Measurements from ENCODE around the gene CD74.
"Not testable (repeated sequence)": the region's sequence is repeated elsewhere in the genome, so short reads cannot be mapped to it uniquely, and the experiment has no call there.

Gene CD74

GRCh38 chr5:150413902-150414790 lies 1.4 kb upstream of the CD74 start:
- not testable (repeated sequence) for H3K4me3 ChIP-seq (ENCODE audit: low read length); DNase-seq (ENCODE audit: low read depth, low spot score)

- H3K4me3 ChIP-seq (ENCODE audit: low read length) = no peak overlapping the region
- no peak for DNase-seq (ENCODE audit: low read depth, low spot score)
Measured at GRCh38 chr5:150413176-150413901, 629 bp upstream of the CD74 start.

DNA sequence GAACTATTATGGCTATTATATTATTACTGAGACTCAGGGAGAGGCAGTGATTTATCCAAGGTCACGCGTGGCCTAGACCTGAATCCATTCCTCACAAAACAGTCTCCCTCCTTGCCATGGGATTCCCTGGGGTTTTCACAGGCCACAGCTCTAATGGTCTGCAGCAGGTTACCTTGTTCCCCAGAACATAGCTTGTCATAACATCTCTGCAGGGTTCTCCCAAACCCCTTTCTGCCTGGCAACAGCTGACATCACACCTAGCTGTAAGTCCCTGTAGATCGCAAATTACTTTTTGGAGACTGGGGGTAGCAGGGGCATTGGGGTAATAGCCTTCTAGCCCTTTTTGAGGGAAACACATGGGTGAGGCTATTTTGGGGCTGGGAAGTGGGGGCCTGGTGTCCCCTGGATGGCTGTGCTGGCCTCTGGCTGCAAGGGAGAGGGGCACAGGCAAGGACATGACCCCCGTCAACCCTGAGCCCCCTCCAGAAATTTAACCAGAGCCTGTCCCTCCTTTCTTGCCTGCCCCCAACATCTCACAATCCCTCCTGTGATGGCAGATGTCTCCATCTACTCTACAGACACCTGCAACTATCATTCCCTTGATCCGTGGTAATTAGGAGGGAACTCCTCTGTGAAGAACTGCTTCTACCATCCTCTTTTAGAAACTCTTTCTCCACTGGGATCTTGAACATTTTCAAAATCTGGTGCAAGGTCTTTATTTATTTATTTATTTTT lies 1.3 kb downstream of the CD74 start:
- H3K4me3 ChIP-seq (ENCODE audit: low read length) = no peak overlapping the region
- DNase-seq (ENCODE audit: low read depth, low spot score) = no peak

GRCh38 chr5:150410524-150411244 lies 2.0 kb downstream of the CD74 start:
- H3K4me3 ChIP-seq (ENCODE audit: low read length) = no peak overlapping the region
- peak; percentile 57 for DNase-seq (ENCODE audit: low read depth, low spot score)

DNA sequence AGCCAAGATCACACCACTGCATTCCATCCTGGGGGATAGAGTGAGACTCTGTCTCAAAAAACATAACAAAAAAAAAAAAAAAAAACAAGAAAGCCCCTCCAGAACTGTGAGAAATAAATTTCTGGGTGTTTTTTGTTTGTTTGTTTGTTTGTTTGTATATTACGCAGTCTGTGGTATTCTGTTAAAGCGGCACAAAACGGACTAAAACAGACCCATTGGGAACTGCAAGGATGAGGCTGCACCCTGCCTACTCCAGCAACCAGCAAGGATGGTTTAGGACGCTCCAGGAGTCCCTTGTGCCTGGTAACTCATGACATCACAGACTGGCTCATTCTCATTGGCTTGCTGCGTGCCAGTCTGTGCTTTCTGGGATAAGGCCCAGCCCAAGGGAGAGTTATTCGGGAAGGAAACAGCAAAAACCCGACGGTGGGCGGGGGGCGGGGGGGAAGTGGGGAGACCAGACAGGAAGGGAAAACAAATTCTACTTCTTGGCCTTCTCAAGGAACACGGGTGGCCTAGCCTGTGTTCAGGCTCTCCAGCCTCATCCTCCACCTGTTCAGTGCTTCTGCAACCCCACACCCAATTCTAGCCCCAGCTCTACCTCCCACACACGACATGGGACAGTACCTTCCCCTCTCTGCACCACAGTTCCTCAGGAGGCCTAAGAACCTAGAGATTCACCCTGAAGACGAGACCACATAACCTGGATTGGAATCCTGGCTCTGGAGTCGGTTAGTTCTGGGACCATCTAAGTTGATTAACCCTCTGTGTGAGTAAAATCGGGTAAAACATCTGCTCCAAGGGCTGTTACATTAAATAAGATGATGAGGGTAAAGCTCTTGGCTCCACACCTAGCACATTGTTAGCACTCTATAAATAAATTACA lies 2.8 kb downstream of the CD74 start:
- DNase-seq (ENCODE audit: low read depth, low spot score) = peak; percentile 56
- H3K4me3 ChIP-seq (ENCODE audit: low read length) = no peak overlapping the region

DNA sequence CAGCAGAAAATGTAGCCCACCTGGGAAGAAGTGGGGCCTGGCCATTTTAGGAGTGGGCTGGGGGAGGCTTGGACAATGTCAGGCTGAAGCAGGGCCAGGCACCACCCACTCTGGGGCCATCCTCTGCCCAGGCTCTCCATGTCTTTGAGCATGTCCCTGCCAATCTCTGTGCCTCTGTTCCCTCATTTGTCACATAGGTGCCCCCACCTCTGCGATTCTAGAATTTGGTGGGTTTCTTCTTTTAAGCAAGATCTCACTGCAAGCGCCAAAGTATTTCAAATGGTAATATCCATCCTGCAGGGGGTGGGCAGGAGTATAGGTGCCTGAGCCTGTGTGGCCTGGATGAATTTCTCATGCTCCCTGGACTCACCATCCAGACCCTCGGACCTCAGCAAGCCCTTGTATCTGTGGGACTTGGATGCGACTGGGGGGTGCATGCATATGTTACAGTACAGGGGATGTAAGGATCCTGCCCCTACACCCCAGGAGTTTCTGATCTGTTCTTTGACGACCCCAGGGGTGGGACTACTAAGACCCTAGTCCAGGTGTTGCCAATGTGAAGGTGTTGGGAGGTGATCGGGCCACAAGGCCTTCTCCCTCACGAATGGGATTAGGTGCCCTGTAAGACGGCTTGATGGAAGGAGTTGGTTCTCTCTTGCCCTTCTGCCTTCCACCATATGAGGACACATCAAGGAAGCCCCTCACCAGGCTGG lies 4.3 kb downstream of the CD74 start:
- no peak overlapping the region for H3K4me3 ChIP-seq (ENCODE audit: low read length)
- no peak for DNase-seq (ENCODE audit: low read depth, low spot score)

- no peak overlapping the region for H3K4me3 ChIP-seq (ENCODE audit: low read length)
- DNase-seq (ENCODE audit: low read depth, low spot score) = no peak
Measured at GRCh38 chr5:150407096-150407720, 5.5 kb downstream of the CD74 start.

GRCh38 chr5:150406723-150407095 lies 6.0 kb downstream of the CD74 start:
- no peak overlapping the region for H3K4me3 ChIP-seq (ENCODE audit: low read length)
- DNase-seq (ENCODE audit: low read depth, low spot score) = no peak

GRCh38 chr5:150406103-150406722 lies 6.5 kb downstream of the CD74 start:
- DNase-seq (ENCODE audit: low read depth, low spot score) = no peak

GRCh38 chr5:150404941-150405816 lies 7.5 kb downstream of the CD74 start:
- no peak overlapping the region for H3K4me3 ChIP-seq (ENCODE audit: low read length)
- DNase-seq (ENCODE audit: low read depth, low spot score) = no peak

More at GRCh38 chr5:150406103-150406722, 6.5 kb downstream of the CD74 start:
- no peak overlapping the region for H3K4me3 ChIP-seq (ENCODE audit: low read length)

- no peak for DNase-seq (ENCODE audit: low read depth, low spot score)
Measured at GRCh38 chr5:150404535-150404934, 8.2 kb downstream of the CD74 start.

GRCh38 chr5:150404121-150404520 lies 8.6 kb downstream of the CD74 start:
- DNase-seq (ENCODE audit: low read depth, low spot score) = no peak

More at GRCh38 chr5:150404535-150404934, 8.2 kb downstream of the CD74 start:
- no peak overlapping the region for H3K4me3 ChIP-seq (ENCODE audit: low read length)

GRCh38 chr5:150402901-150403342 lies 9.8 kb downstream of the CD74 start:
- no peak for DNase-seq (ENCODE audit: low read depth, low spot score)
- H3K4me3 ChIP-seq (ENCODE audit: low read length) = no peak overlapping the region

More at GRCh38 chr5:150404121-150404520, 8.6 kb downstream of the CD74 start:
- no peak overlapping the region for H3K4me3 ChIP-seq (ENCODE audit: low read length)

DNA sequence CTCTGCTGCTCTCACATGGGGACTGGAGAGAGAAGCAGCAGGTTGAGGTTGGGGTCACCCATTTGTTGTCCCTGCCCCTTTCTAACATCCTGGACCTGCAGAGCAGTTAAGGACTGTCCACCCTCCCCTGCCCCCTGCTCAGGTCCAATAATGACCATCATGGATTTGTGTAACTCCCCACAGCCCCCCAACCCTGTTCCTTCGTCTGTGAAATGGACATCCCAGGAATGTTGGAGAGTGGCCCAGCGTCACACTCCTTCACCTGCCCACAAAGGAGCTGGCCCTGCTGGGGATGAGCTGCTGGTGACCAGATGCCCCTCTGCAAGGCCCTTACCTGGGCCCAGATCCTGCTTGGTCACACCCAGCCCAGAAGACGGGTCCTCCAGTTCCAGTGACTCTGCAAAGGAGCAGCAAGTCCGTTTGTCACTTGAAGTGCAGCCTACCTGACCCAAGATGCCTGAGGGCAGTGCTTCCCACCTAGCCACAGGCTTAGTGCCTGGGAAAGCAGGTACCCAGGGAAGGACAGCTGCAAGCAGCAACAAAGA lies 10.4 kb downstream of the CD74 start:
- no peak for DNase-seq (ENCODE audit: low read depth, low spot score)

More for the DNA sequence above, 10.4 kb downstream of the CD74 start:
- no peak overlapping the region for H3K4me3 ChIP-seq (ENCODE audit: low read length)
